ENCODE measurements around the gene THOC2.
"Not testable (repeated sequence)": the region's sequence is repeated elsewhere in the genome, so short reads cannot be mapped to it uniquely, and the experiment has no call there.

Gene THOC2

GRCh38 chrX:123732670-123733363 is at the start of gene THOC2:
THOC2 (minus strand) TSS chrX:123733052; CDS start chrX:123733022, 30 bp downstream.
- H2AFZ ChIP-seq (ENCODE audit: low read depth, low read length), result peak within 1 kb of the TSS; percentile 37
- peak within 1 kb of the TSS; percentile 92 for H3K4me3 ChIP-seq (ENCODE audit: low read length)
- no peaks in the 10 kb centered on the region for H3K27me3 ChIP-seq (ENCODE audit: insufficient read depth, low read length)
- H3K4me1 ChIP-seq (ENCODE audit: insufficient read depth, low read length), result peaks cover 5% of the 10 kb centered on the region
- no peaks in the 10 kb centered on the region for H3K9me3 ChIP-seq (ENCODE audit: low read length)
- no peaks in the 10 kb centered on the region for H3K36me3 ChIP-seq (ENCODE audit: insufficient read depth, low read length)

GRCh38 chrX:123781786-123782185 is 48.9 kb upstream of the THOC2 start:
- not testable (repeated sequence) for H3K4me1 ChIP-seq (ENCODE audit: insufficient read depth, low read length); H3K27me3 ChIP-seq (ENCODE audit: insufficient read depth, low read length); H3K36me3 ChIP-seq (ENCODE audit: insufficient read depth, low read length); H3K9me3 ChIP-seq (ENCODE audit: low read length); H2AFZ ChIP-seq (ENCODE audit: low read depth, low read length); H3K4me3 ChIP-seq (ENCODE audit: low read length)

- Histone ChIP-seq H3K4me3 (ENCODE audit: low read length) (no peak overlapping the region), H2AFZ (ENCODE audit: low read depth, low read length) (no peak overlapping the region), H3K9me3 (ENCODE audit: low read length) (no peaks in the 10 kb centered on the region), H3K36me3 (ENCODE audit: insufficient read depth, low read length) (no peaks in the 10 kb centered on the region), H3K27me3 (ENCODE audit: insufficient read depth, low read length) (no peaks in the 10 kb centered on the region), H3K4me1 (ENCODE audit: insufficient read depth, low read length) (no peaks in the 10 kb centered on the region)
Observed at GRCh38 chrX:123779908-123780396, 47.1 kb upstream of the THOC2 start.

- H3K4me3 ChIP-seq (ENCODE audit: low read length), result no peak overlapping the region
- H3K36me3 ChIP-seq (ENCODE audit: insufficient read depth, low read length), result no peaks in the 10 kb centered on the region
- no peaks in the 10 kb centered on the region for H3K4me1 ChIP-seq (ENCODE audit: insufficient read depth, low read length)
- H2AFZ ChIP-seq (ENCODE audit: low read depth, low read length), result no peak overlapping the region
- H3K27me3 ChIP-seq (ENCODE audit: insufficient read depth, low read length), result no peaks in the 10 kb centered on the region
- H3K9me3 ChIP-seq (ENCODE audit: low read length), result no peaks in the 10 kb centered on the region
Observed at GRCh38 chrX:123773258-123773988, 40.6 kb upstream of the THOC2 start.

GRCh38 chrX:123771449-123772064 is 38.7 kb upstream of the THOC2 start:
- Histone ChIP-seq H3K27me3 (ENCODE audit: insufficient read depth, low read length) (no peaks in the 10 kb centered on the region), H3K4me1 (ENCODE audit: insufficient read depth, low read length) (no peaks in the 10 kb centered on the region), H3K4me3 (ENCODE audit: low read length) (no peak overlapping the region), H3K9me3 (ENCODE audit: low read length) (no peaks in the 10 kb centered on the region), H3K36me3 (ENCODE audit: insufficient read depth, low read length) (no peaks in the 10 kb centered on the region), H2AFZ (ENCODE audit: low read depth, low read length) (no peak overlapping the region)

GRCh38 chrX:123764967-123765871 is 32.4 kb upstream of the THOC2 start:
- H2AFZ ChIP-seq (ENCODE audit: low read depth, low read length), result peak overlapping the region; percentile 50
- H3K4me3 ChIP-seq (ENCODE audit: low read length), result peak overlapping the region; percentile 60
- no peaks in the 10 kb centered on the region for H3K9me3 ChIP-seq (ENCODE audit: low read length)
- no peaks in the 10 kb centered on the region for H3K36me3 ChIP-seq (ENCODE audit: insufficient read depth, low read length)
- H3K4me1 ChIP-seq (ENCODE audit: insufficient read depth, low read length), result peaks cover 3% of the 10 kb centered on the region
- H3K27me3 ChIP-seq (ENCODE audit: insufficient read depth, low read length), result no peaks in the 10 kb centered on the region

- H3K4me3 ChIP-seq (ENCODE audit: low read length); H3K27me3 ChIP-seq (ENCODE audit: insufficient read depth, low read length); H2AFZ ChIP-seq (ENCODE audit: low read depth, low read length); H3K36me3 ChIP-seq (ENCODE audit: insufficient read depth, low read length); H3K9me3 ChIP-seq (ENCODE audit: low read length); H3K4me1 ChIP-seq (ENCODE audit: insufficient read depth, low read length): not testable (repeated sequence)
Observed at GRCh38 chrX:123759849-123760248, 27.0 kb upstream of the THOC2 start.

GRCh38 chrX:123757794-123758193 is 24.9 kb upstream of the THOC2 start:
- not testable (repeated sequence) for H3K4me1 ChIP-seq (ENCODE audit: insufficient read depth, low read length); H3K4me3 ChIP-seq (ENCODE audit: low read length); H2AFZ ChIP-seq (ENCODE audit: low read depth, low read length); H3K9me3 ChIP-seq (ENCODE audit: low read length); H3K27me3 ChIP-seq (ENCODE audit: insufficient read depth, low read length); H3K36me3 ChIP-seq (ENCODE audit: insufficient read depth, low read length)

- Histone ChIP-seq H2AFZ (ENCODE audit: low read depth, low read length) (no peak overlapping the region), H3K27me3 (ENCODE audit: insufficient read depth, low read length) (no peaks in the 10 kb centered on the region), H3K36me3 (ENCODE audit: insufficient read depth, low read length) (no peaks in the 10 kb centered on the region), H3K9me3 (ENCODE audit: low read length) (no peaks in the 10 kb centered on the region), H3K4me1 (ENCODE audit: insufficient read depth, low read length) (no peaks in the 10 kb centered on the region), H3K4me3 (ENCODE audit: low read length) (no peak overlapping the region)
Observed at GRCh38 chrX:123756320-123756719, 23.5 kb upstream of the THOC2 start.

GRCh38 chrX:123755107-123755506 is 22.3 kb upstream of the THOC2 start:
- Histone ChIP-seq H3K9me3 (ENCODE audit: low read length) (no peaks in the 10 kb centered on the region), H3K4me1 (ENCODE audit: insufficient read depth, low read length) (no peaks in the 10 kb centered on the region), H3K27me3 (ENCODE audit: insufficient read depth, low read length) (no peaks in the 10 kb centered on the region), H2AFZ (ENCODE audit: low read depth, low read length) (no peak overlapping the region), H3K36me3 (ENCODE audit: insufficient read depth, low read length) (no peaks in the 10 kb centered on the region), H3K4me3 (ENCODE audit: low read length) (no peak overlapping the region)

GRCh38 chrX:123753656-123754350 is 21.0 kb upstream of the THOC2 start:
- Histone ChIP-seq H2AFZ (ENCODE audit: low read depth, low read length) (no peak overlapping the region), H3K9me3 (ENCODE audit: low read length) (no peaks in the 10 kb centered on the region), H3K4me1 (ENCODE audit: insufficient read depth, low read length) (no peaks in the 10 kb centered on the region), H3K4me3 (ENCODE audit: low read length) (no peak overlapping the region), H3K36me3 (ENCODE audit: insufficient read depth, low read length) (no peaks in the 10 kb centered on the region), H3K27me3 (ENCODE audit: insufficient read depth, low read length) (no peaks in the 10 kb centered on the region)

GRCh38 chrX:123749643-123750042 is 16.8 kb upstream of the THOC2 start:
- no peaks in the 10 kb centered on the region for H3K4me1 ChIP-seq (ENCODE audit: insufficient read depth, low read length)
- H3K27me3 ChIP-seq (ENCODE audit: insufficient read depth, low read length), result no peaks in the 10 kb centered on the region
- H3K36me3 ChIP-seq (ENCODE audit: insufficient read depth, low read length), result no peaks in the 10 kb centered on the region
- no peaks in the 10 kb centered on the region for H3K9me3 ChIP-seq (ENCODE audit: low read length)
- H3K4me3 ChIP-seq (ENCODE audit: low read length), result no peak overlapping the region
- no peak overlapping the region for H2AFZ ChIP-seq (ENCODE audit: low read depth, low read length)

All from neuron (in vitro differentiated cells).